NCI-H2171 (cell line): Measurements from ENCODE around the gene MYO7B.

Source experiments
- DNase-seq: peaks from one replicate; lab custom pipeline; 2025; lab: John Stamatoyannopoulos, UW

Gene MYO7B

GRCh38 chr2:127626917-127627739 lies 91.6 kb downstream of the MYO7B start:
- no peak for DNase-seq

GRCh38 chr2:127627740-127628571 lies 92.5 kb downstream of the MYO7B start:
- no peak for DNase-seq

DNA sequence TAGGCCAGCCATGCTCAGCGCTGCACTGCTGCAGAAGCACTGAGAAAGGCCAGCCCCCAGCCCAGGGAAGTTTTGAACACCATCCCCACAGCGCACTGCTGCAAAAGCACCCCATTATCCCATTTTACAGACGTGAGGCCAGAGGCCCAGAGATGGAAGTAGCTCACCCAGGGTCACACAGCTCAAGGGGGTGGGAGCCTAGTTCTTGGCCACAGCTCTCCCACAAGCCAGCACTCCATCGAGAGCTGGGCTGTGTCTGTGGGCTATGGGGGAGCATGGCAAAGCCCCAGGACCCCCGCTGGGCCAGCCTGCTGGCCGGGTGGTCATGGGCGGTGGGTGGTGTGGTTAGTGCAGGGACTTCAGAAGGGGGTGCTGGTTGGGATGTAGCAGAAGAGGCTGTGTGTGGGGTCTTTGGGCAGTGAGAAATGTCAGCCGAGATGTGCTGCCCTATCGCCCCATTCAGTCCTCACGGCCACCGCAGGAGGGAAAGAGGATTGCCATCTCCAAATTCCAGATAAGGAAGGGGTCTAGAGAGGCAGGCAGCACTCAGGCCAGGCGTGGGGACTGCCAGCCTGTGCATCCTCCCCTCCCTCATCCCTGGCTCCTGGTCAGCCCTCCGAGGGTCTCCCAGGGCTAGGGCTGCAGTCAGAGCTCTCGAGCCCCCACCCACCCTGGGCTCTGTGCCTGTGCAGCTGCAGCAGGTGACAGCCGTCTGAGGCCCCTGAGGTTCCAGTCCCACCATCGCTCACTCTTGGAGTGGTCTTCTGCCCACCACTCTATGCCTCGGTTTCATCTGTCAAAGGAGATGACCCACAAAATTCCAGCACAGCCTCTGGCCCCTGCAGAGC lies 93.5 kb downstream of the MYO7B start:
- no peak for DNase-seq

- no peak for DNase-seq
These were observed 94.2 kb downstream of the MYO7B start for GRCh38 chr2:127629637-127630036.

DNA sequence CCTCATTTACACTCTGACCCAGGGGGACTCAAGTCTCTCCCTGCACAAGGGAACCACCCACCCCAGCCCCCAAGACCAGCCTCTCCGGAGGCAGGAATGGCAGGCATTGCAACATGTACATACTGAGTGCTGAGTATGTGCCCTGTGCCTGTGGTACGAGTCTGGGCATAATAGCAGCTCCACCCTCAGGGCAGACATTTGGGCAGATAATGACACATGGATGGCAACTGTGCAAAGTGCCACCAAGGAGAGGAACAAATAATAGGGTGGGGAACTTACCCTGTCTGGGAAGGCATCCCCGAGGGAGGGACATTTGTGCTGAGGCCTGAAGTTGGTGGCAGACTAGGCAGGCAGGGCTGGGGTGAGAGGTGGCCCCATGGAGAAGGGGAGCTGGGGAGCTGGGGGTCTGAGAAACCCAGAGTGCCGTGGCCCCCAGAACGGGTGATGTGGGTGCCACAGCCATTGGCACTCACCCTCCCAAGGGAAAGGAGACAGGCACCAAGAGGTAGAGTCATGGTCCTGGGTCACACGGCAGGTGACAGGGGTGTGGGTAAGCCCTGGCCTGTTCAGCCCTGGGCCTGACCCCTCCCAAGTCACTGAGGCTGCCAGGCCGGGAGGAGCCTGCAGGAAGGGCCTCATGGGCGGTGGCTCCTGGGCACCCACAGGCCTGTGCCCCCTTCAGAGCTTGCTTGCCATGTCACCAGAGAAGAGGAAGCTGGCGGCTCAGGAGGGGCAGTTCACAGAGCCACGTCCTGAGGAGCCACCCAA lies 94.8 kb downstream of the MYO7B start:
- DNase-seq: no peak

DNA sequence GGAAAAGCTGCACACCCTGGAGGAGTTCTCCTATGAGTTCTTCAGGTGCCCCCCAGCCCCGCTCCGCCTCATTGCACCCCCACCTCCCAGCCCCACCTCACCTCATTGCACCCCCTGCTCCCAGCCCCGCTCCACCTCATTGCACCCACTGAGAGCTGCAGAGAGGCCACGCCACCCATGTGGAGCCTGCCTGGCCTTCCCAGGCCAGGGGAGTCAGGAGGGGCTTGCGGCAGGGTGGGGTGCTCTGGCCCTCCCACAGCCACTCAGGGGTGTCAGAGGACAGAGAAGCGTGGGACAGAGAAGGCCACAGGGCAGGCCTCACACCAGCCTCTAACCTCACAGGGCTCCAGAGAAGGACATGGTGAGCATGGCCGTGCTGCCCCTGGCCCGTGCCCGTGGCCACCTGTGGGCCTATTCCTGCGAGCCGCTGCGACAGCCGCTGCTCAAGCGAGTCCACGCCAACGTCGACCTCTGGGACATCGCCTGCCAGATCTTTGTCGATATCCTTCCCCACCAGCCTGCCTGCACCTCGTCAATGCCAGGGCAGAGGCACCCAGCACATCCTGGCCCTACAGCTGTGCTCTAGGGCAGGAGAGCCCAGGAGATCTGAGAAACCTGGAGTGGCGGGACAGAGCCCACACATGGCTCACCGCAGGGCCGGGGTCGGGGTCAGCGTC lies 95.5 kb downstream of the MYO7B start:
- no peak for DNase-seq

GRCh38 chr2:127631541-127631996 lies 96.1 kb downstream of the MYO7B start:
- no peak for DNase-seq

- no peak for DNase-seq
These were observed 96.6 kb downstream of the MYO7B start for GRCh38 chr2:127631997-127632581.

GRCh38 chr2:127632592-127633489 lies 97.4 kb downstream of the MYO7B start:
- no peak for DNase-seq

DNA sequence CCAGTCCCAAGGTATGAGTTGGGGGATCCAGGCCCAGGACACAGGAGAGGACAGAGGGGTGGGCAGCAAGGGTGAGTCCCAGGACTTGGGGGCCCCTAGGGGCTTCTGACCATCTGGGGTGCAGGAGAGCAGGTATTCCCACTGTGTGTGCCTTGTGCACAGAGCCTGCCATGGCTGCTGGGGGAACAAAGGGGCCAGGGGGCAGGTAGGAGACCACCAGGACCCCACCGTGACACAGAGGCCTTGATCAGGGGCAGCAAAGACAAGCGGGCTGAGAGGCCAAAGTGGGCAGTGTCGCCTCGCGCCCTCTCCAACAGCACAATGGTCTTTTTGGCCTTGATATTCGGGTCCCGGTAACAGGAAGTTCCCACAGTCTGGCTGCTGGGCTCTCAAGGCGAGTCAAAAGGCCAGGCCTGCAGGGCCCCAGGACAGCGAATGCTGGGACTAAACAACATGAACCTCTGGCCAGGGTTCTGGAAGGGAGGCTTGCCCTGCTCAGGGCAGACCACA lies 98.1 kb downstream of the MYO7B start:
- DNase-seq: no peak

DNA sequence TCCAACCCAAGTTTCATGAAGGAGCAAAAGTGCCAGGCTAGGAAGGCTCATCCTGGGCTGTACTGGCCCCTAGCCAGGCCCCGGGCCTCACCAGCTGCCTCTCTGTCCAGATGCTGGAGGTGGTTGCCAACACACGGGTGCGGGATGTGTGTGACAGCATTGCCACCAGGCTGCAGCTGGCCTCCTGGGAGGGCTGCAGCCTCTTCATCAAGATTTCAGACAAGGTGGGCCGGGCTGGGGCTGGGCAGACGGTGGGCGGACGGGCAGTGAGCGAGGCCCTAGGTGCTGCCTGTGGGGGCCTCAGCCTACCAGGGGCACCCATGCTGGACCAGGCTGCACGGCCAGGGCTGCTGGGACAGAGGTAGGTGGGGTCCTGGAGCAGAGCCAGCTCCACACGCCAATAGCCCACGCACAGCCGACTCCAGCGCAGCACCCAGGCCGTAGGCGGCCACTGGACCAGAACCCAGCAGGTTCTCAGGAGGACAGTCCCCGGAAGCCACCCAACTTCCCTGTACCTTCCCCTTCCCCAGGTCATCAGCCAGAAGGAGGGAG lies 98.7 kb downstream of the MYO7B start:
- DNase-seq: peak; percentile 7

DNA sequence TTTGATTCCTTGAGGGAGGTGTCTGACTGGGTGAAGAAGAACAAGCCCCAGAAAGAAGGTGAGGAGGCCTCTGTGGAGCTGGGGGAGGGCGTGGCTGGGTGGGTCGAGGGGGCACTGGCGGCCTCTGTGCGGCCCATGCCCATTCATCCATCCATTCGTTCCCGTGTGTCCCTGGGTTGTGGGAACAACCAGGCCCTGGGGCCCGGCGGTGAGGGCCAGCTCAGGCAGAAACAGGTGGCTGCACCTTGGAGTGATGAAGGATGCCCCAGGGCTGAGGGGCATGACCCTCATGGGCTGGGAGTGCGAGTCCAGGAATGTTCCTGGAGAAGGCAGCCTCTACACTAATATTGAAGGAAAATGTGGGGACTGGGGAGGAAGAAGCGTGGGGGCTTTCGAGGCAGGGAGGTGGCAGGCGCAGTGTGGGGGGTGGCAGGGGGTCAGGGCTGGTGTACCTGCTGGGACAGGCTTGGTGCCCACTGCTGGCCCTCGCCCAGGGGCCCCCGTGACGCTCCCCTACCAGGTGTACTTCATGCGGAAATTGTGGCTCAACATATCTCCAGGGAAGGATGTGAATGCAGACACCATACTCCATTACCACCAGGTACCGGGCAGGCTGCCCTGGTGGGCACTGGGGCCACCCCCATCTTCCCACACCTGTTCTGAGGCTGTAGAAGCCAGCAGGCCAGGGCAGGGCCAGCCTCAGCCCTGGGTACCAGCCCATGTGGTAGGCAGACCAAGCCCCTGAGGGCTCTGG lies 99.3 kb downstream of the MYO7B start:
- no peak for DNase-seq

DNA sequence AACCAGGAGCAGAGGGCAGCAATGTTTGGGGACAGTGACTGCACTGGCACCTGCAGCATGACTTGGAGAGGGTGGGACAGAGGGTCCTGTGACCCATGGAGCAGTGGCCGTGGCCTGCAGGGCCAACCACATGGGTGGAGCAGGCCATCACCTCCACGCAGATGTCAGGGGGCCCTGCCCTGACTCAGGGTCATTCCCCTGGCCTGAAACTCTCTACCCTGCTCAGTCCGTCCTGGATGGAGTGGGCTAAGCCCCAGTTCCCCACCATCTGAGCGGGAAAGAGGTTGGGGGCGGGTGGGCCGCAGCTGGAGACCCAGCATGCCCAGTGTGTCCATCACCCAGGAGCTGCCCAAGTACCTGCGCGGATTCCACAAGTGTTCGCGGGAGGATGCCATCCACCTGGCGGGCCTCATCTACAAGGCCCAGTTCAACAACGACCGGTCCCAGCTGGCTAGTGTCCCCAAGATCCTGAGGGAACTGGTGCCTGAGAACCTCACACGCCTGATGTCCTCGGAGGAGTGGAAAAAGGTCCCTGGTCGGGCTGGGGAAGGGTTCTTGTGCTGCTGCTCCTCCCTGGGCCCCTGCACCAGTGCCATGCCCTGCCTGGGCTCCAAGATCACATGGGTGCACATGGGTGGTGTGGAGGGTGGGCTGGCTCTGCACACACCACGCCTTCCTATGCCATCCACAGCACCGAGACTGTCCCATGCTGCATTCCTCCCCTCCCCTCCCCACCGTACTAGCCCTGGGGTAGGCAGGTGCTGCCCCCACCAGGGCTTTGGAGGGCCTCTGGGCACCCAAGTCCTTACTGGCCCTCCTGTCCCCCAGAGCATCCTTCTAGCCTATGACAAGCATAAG lies 100.1 kb downstream of the MYO7B start:
- DNase-seq: no peak

DNA sequence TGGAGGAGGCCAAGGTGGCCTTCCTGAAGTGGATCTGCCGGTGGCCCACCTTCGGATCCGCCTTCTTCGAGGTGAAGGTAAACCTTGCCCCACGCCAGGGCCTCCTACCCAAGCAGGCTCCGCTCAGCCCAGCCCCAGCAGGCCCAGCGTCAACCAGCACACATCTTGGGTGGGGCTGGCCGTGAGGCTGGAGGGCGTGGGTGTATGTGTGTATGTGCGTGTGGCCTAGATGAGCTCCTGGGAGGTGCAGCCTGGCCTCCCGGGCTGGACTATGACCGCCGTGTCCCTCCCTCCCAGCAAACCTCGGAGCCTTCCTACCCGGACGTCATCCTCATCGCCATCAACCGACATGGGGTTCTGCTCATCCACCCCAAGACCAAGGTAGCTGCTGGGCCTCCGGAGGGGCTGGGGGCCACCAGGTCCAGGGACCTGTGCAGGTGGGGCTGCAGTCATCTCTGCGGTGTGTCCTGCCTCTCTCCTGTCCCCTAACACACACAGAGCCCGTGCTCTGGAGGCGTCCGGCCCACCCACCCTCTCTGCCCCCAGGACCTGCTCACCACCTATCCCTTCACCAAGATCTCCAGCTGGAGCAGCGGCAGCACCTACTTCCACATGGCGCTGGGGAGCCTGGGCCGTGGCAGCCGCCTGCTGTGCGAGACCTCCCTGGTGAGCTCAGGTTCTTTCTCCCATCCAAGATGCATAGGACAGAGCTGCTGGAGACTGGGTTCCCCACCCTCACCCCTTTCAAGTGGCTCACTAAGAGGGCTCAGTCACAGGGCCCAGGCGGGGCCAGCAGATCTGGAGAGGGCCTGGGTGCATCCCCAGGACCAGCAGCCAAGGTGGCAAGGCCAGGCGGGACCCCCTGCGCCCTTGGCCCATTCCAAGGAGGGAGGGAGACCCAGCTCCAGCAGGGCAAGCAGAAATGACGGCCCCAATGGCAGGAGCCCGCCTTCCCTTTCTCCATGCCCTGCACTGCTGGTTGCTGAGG lies 101.1 kb downstream of the MYO7B start:
- no peak for DNase-seq

DNA sequence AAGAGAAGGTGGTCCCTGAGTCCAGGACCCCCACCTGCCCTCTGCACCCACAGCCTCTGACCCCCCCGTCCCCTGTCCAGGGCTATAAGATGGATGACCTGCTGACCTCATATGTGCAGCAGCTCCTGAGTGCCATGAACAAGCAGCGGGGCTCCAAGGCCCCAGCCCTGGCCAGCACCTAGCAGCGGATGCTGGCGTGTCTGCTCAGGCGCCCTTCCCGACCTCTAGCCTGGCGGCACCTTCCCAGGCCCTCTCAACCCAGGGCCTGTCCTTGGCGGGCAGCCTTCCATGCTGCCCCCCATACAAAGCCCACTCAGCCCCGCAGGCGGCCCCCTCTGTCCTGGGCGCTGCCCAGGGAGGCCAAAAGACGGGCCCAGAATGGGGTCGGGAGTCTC lies 101.8 kb downstream of the MYO7B start:
- no peak for DNase-seq

DNA sequence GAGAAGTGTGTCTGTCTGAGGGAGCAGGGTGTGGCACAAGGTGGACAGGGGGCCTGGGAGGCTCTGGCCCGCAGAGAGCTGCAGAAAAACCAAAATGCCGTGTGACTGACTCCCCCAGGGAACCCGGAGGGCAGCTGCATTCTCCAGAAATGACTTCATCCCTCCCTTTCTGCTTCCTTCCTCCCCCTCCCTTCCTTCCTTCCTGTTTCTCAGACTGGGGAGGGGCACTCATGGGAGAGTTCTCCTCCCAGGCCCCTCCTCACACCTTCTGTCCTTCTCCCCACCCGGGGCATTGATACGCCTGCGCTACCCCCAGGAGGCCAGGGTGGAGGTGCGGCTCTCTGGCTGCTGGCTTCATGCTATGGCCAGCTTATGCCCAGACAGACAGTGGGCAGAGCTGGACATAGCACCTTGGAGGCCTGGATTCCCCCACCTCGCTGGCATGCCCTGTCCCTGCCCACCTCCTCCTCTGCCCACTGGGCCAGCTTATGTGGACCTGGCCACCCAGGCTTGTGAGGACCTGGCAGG lies 102.3 kb downstream of the MYO7B start:
- no peak for DNase-seq
